GM23338 (cell line): ENCODE measurements around the gene AGFG2. TPM values are rescaled to one million over a fixed set of nuclear protein-coding genes. Genes with fewer than 3 reads are reported as not detected.

Experiments
- ATAC-seq: fragments of 200-7000 bp; cut with Tn5 transposase; 3 replicates; pipeline ENCODE4 v1.9.1; 2020
- DNase-seq: peaks from one replicate; pipeline ENCODE4 v3.0.0-alpha.2; 2015; ENCODE audit warnings: low spot score
- H2AFZ ChIP-seq: fragments of 200-600 bp; sonication (generic); 2 replicates; pipeline ENCODE4 v1.8.0; 2016; ENCODE audit warnings: antibody characterized with exemption, mild to moderate bottlenecking, moderate library complexity
- H3F3A ChIP-seq: fragments of 200-600 bp; sonication (generic); replicated peaks from 2 replicates; pipeline ENCODE4 v1.8.0; 2017; ENCODE audit warnings: antibody characterized with exemption, mixed run types, low read depth
- H3K27ac ChIP-seq: fragments of 200-600 bp; sonication (generic); 2 replicates; pipeline ENCODE4 v1.6.1; 2016; ENCODE audit warnings: low read depth
- H3K27me3 ChIP-seq: fragments of 200-600 bp; sonication (generic); 2 replicates; pipeline ENCODE4 v1.8.0; 2016; ENCODE audit warnings: mild to moderate bottlenecking, mixed run types, moderate library complexity; ENCODE audit not compliant: insufficient read depth
- H3K36me3 ChIP-seq: fragments of 200-600 bp; sonication (generic); 2 replicates; pipeline ENCODE4 v1.8.0; 2016; ENCODE audit warnings: mild to moderate bottlenecking; ENCODE audit not compliant: insufficient read depth
- H3K4me1 ChIP-seq: fragments of 200-600 bp; sonication (generic); 2 replicates; pipeline ENCODE4 v1.8.0; 2016; ENCODE audit warnings: mild to moderate bottlenecking, moderate library complexity; ENCODE audit not compliant: insufficient read depth
- H3K4me2 ChIP-seq: fragments of 200-600 bp; sonication (generic); 2 replicates; pipeline ENCODE4 v1.7.1; 2017; ENCODE audit warnings: mixed run types
- H3K4me3 ChIP-seq: fragments of 200-600 bp; sonication (generic); 2 replicates; pipeline ENCODE4 v1.6.1; 2016; ENCODE audit warnings: mixed run types
- H3K79me2 ChIP-seq: fragments of 200-600 bp; sonication (generic); replicated peaks from 2 replicates; pipeline ENCODE4 v1.8.0; 2017; ENCODE audit warnings: mild to moderate bottlenecking; ENCODE audit not compliant: insufficient read depth
- H3K9me2 ChIP-seq: fragments of 200-600 bp; sonication (generic); 2 replicates; pipeline ENCODE4 v1.8.0; 2017; ENCODE audit not compliant: insufficient read depth
- H4K20me1 ChIP-seq: fragments of 200-600 bp; sonication (generic); replicated peaks from 2 replicates; pipeline ENCODE4 v1.8.0; 2017; ENCODE audit warnings: mild to moderate bottlenecking; ENCODE audit not compliant: insufficient read depth
- H3K27ac Mint-ChIP-seq: 2 replicates; pipeline ENCODE4 v1.8.0; 2020; ENCODE audit warnings: inconsistent platforms, mild to moderate bottlenecking, moderate library complexity, mixed read lengths
- H3K27me3 Mint-ChIP-seq: 3 replicates; pipeline ENCODE4 v1.8.0; 2022; ENCODE audit warnings: low read depth, mild to moderate bottlenecking, moderate library complexity, mixed read lengths, inconsistent platforms; ENCODE audit not compliant: insufficient read depth, poor library complexity
- H3K36me3 Mint-ChIP-seq: 3 replicates; pipeline ENCODE4 v1.8.0; 2021; ENCODE audit warnings: low read depth, mild to moderate bottlenecking, inconsistent platforms, moderate library complexity, mixed read lengths
- H3K4me1 Mint-ChIP-seq: 3 replicates; pipeline ENCODE4 v1.8.0; 2020; ENCODE audit warnings: mild to moderate bottlenecking, inconsistent platforms, mixed read lengths
- H3K4me3 Mint-ChIP-seq: 3 replicates; pipeline ENCODE4 v1.8.0; 2021; ENCODE audit warnings: moderate library complexity, mild to moderate bottlenecking, inconsistent platforms, mixed read lengths
- H3K9me3 Mint-ChIP-seq: 3 replicates; pipeline ENCODE4 v1.8.0; 2020; ENCODE audit warnings: moderate library complexity, mild to moderate bottlenecking, inconsistent platforms, mixed read lengths
- CREB1 ChIP-seq: fragments of 250-450 bp; sonication (Bioruptor Pico); IDR thresholded peaks from 2 replicates; pipeline ENCODE4 v1.5.0; 2020; ENCODE audit warnings: low read depth, mild to moderate bottlenecking, moderate library complexity
- ETS1 ChIP-seq: IDR thresholded peaks from 2 replicates; pipeline ENCODE4 v1.6.1; 2016; ENCODE audit warnings: antibody characterized with exemption
- EZH2phosphoT487 ChIP-seq: fragments of 200-600 bp; sonication (generic); IDR thresholded peaks from one replicate; pipeline ENCODE4 v1.8.1; 2018; ENCODE audit warnings: antibody characterized with exemption; ENCODE audit not compliant: unreplicated experiment
- JUNB ChIP-seq: IDR thresholded peaks from one replicate; pipeline ENCODE4 v1.6.1; 2016; ENCODE audit warnings: antibody characterized with exemption; ENCODE audit not compliant: unreplicated experiment
- NANOG ChIP-seq: IDR thresholded peaks from 2 replicates; pipeline ENCODE4 v1.6.1; 2016; ENCODE audit warnings: antibody characterized with exemption, borderline replicate concordance
- POLR2AphosphoS5 ChIP-seq: IDR thresholded peaks from 2 replicates; pipeline ENCODE4 v1.6.1; 2016; ENCODE audit warnings: antibody characterized with exemption, low read depth
- REST ChIP-seq: IDR thresholded peaks from one replicate; pipeline ENCODE4 v1.6.1; 2018; ENCODE audit warnings: antibody characterized with exemption; ENCODE audit not compliant: unreplicated experiment
- STAT1 ChIP-seq: IDR thresholded peaks from one replicate; pipeline ENCODE4 v1.6.1; 2016; ENCODE audit warnings: antibody characterized with exemption; ENCODE audit not compliant: unreplicated experiment
- ZNF114 ChIP-seq: fragments of 250-450 bp; sonication (Bioruptor Pico); IDR thresholded peaks from 2 replicates; pipeline ENCODE4 v1.5.0; 2020; ENCODE audit warnings: mild to moderate bottlenecking, moderate library complexity
- ZNF331 ChIP-seq: fragments of 250-450 bp; sonication (Bioruptor Pico); IDR thresholded peaks from 2 replicates; pipeline ENCODE4 v1.5.0; 2020; ENCODE audit warnings: low read depth, mild to moderate bottlenecking, moderate library complexity
- ZNF462 ChIP-seq: fragments of 250-450 bp; sonication (Bioruptor Pico); IDR thresholded peaks from 2 replicates; pipeline ENCODE4 v1.5.0; 2020; ENCODE audit warnings: mild to moderate bottlenecking, moderate library complexity
- polyA plus RNA-seq: library from polyadenylated mRNA; unstranded; fragments of >200 nt; fragmentation: Nextera tagmentation; extraction: Ambion mirVana; gene quantifications from 2 replicates; pipeline ENCODE4 v1.2.1, GENCODE V29; 2016
- total RNA-seq: library from RNA; depleted of rRNA; stranded (reverse); fragments of >200 nt; shearing (Covaris generic); gene quantifications from 2 replicates; pipeline ENCODE4 v1.2.3, GENCODE V29; 2014

The AGFG2 gene
- total and polyA plus RNA-seq, 2 experiments from 2014 or later = 2.3 to 8.9 TPM

- TF ChIP-seq JUNB (no peak), ETS1 (no peak), ZNF331 (CRISPR knock-in tag) (no peak)
These were observed 21.7 kb upstream of the AGFG2 start (continued) for GRCh38 chr7:100517305-100517704.

- H3K79me2 ChIP-seq = no peaks in the 10 kb centered on the region
- Mint-ChIP-seq H3K4me3 (no peak overlapping the region), H3K27me3 (peaks cover 7% of the 10 kb centered on the region), H3K27ac (no peak overlapping the region), H3K9me3 (peaks cover 7% of the 10 kb centered on the region), H3K4me1 (no peaks in the 10 kb centered on the region), H3K36me3 (peaks cover 4% of the 10 kb centered on the region; the same call in 2 of the 3 replicates)
- H3K4me2 ChIP-seq = no peak overlapping the region
- DNase-seq (no peak), ATAC-seq (no peak)
- TF ChIP-seq EZH2phosphoT487 = no peak
- no peak for TF ChIP-seq POLR2AphosphoS5
- TF ChIP-seq REST = no peak
- no peak for TF ChIP-seq ETS1
- no peak for TF ChIP-seq ZNF331 (CRISPR knock-in tag)
- TF ChIP-seq ZNF462 = no peak
- no peak for TF ChIP-seq NANOG
- no peak for TF ChIP-seq CREB1 (CRISPR knock-in tag)
- no peak for TF ChIP-seq STAT1
- TF ChIP-seq ZNF114 = no peak
- H3K4me1 ChIP-seq = 0 out of 2 replicates have a peak, but pooled peaks cover 3% of the 10 kb centered on the region
- H3F3A ChIP-seq = no peaks in the 10 kb centered on the region
- no peaks in the 10 kb centered on the region for H3K27me3 ChIP-seq
- H4K20me1 ChIP-seq = no peaks in the 10 kb centered on the region
- H3K4me3 ChIP-seq = no peak overlapping the region
- H3K9me2 ChIP-seq = no peaks in the 10 kb centered on the region
- no peak overlapping the region for H3K27ac ChIP-seq
- no peak overlapping the region for H2AFZ ChIP-seq
- no peaks in the 10 kb centered on the region for H3K36me3 ChIP-seq
These were observed 19.4 kb upstream of the AGFG2 start for GRCh38 chr7:100519580-100519979.
